Measurements from ENCODE around the gene INSYN2A.

The INSYN2A gene

GRCh38 chr10:127151981-127152699 is 44.3 kb downstream of the INSYN2A start:
- no peak for DNase-seq (ENCODE audit: low spot score)

- no peak for DNase-seq (ENCODE audit: low spot score)
These were observed 44.9 kb downstream of the INSYN2A start for GRCh38 chr10:127151541-127151940.

DNA sequence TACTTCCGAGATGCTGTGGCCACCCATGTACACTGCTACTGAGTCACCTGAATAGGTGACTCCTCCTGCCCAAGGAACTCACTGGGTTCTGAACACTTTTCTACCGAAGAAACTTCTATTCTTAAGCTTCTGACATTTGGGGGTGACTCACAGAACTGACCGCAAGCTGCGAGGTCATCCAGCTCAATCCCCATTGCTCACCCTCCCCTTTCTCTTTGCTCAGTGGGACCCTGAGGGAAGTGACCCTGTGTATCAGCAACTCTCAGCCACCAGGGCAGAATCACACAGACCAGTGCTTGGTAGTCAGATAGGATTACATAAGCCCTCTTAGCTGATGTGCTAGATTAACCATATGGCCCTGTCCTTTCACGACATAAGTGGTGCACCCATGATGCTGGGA is 46.3 kb downstream of the INSYN2A start:
- DNase-seq (ENCODE audit: low spot score): peak; percentile 43

DNA sequence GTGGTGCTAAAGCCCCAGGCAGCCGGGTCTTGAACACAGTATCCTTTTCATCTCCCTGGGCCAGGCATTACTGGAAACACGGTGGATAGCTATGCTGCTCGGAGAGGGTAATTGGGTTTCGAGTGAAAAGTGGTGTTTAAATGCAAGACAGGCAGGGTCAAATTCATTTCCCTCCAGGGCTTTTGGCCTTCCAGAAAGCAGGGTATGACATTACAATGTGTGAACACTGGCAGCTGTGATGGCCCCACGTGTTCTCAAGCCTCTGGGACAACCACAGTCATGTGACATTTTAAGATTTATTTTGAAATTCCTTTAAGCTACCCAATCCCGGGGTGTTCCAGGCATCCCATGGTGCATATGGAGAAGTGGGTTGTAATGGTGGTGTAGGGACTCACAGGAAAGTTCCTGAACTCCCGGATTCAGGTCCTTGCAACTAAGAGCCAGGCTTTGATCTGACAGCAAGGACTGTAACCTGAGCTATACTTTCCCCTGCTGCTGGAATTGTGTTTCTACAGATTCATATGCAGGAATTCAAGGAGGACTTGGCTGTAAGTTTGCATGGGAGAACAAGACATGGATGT is 46.8 kb downstream of the INSYN2A start:
- DNase-seq (ENCODE audit: low spot score): peak; percentile 11

GRCh38 chr10:127148933-127149220 is 47.5 kb downstream of the INSYN2A start:
- DNase-seq (ENCODE audit: low spot score): peak; percentile 83

GRCh38 chr10:127148066-127148932 is 48.1 kb downstream of the INSYN2A start:
- peak; percentile 76 for DNase-seq (ENCODE audit: low spot score)

DNA sequence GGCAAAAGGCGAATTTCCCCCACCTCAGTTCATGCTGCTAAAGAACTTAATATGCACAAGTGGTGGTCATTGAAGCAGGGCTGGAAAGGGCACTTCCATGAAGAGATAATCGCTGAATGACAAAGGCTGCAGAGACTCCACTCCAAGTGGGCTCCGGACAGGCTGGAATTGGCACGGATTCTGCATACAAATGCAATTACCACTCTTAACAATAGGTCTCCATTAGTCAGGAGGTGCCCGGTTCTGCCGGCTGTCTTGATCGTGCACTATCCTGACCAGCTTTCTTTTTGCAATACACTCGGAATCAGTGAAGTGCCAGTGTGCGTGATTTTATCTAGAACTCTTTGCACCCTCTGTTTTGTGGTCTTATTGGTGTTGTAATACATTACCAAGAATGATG is 49.7 kb downstream of the INSYN2A start:
- DNase-seq (ENCODE audit: low spot score): no peak
